Measurements from ENCODE around the gene NMNAT2. TPM values are rescaled to one million over a fixed set of nuclear protein-coding genes. Genes with fewer than 3 reads are reported as not detected.

Gene NMNAT2
- total and polyA plus RNA-seq, 2 of the 8 experiments (the other 6 are each of a cell fraction or from before 2014, with no cell fraction given), result 6.5 to 20.9 TPM

GRCh38 chr1:183226361-183226760 is 191.8 kb downstream of the NMNAT2 start:
- POLR2A ChIA-PET (ENCODE audit: partially characterized antibody), result no interaction called here
- no peak overlapping the region for H2BK5ac ChIP-seq (ENCODE audit: low read depth, low read length)
- H2AK5ac ChIP-seq (ENCODE audit: low read depth, low read length), result no peak overlapping the region
- no peak for TF ChIP-seq BCL11A (IDR thresholded peaks at IDR 0.05; ENCODE audit: low read depth in 2 of 2, low read length in 2 of 2)
- no peak for TF ChIP-seq TBP (IDR thresholded peaks at IDR 0.05; ENCODE audit: low read depth, low read length)
- TF ChIP-seq JUN (IDR thresholded peaks at IDR 0.05; ENCODE audit: low read depth, low read length), result no peak
- no peak for TF ChIP-seq TCF12 (IDR thresholded peaks at IDR 0.05; ENCODE audit: low read depth, low read length)
- no peak for TF ChIP-seq POU5F1 (IDR thresholded peaks at IDR 0.05; ENCODE audit: low read depth, low read length)
- TF ChIP-seq SRF (IDR thresholded peaks at IDR 0.05; ENCODE audit: low read depth, low read length), result no peak
- TF ChIP-seq EGR1 (IDR thresholded peaks at IDR 0.05; ENCODE audit: borderline replicate concordance, low read depth, low read length), result no peak
- no peak for TF ChIP-seq TAF7 (optimal IDR thresholded peaks at IDR 0.05; ENCODE audit: borderline replicate concordance, low read depth, low read length)
- no peak for TF ChIP-seq RNF2 (IDR thresholded peaks at IDR 0.05; ENCODE audit: borderline replicate concordance, low read depth, low read length, missing control alignments, poor library complexity, severe bottlenecking)
- no peak for TF ChIP-seq KDM1A (IDR thresholded peaks at IDR 0.05; ENCODE audit: borderline replicate concordance, low read length)
- CTCF ChIA-PET (ENCODE audit: partially characterized antibody), result interaction anchor here (1.3 to 8.9 kb wide), 6 partner anchors 9 to 264 kb away, joined by 4 to 86 read pairs (median 32); partner anchors contain the start of gene LAMC2
- H4K5ac ChIP-seq (ENCODE audit: insufficient read length, low read depth, low read length), result no peak overlapping the region
- no peaks in the 10 kb centered on the region for H4K20me1 ChIP-seq (replicated peaks in 1 of 2; ENCODE audit: control insufficient read depth in 1 of 2, insufficient read depth in 2 of 2, low read length in 2 of 2)
- peaks cover 0 to 11% (median 5%) of the 10 kb centered on the region in 4 experiments; a peak in 6 of 7 replicates for H3K4me1 ChIP-seq (replicated peaks in 1 of 4; ENCODE audit: control insufficient read depth in 3 of 4, insufficient read depth in 4 of 4, low read length in 3 of 4)
- no peak overlapping the region for H3K4me2 ChIP-seq (ENCODE audit: insufficient read depth in 1 of 2, low read depth in 2 of 2, low read length in 2 of 2)
- no peak overlapping the region for H3K14ac ChIP-seq (ENCODE audit: insufficient read length)
- H3K79me1 ChIP-seq (ENCODE audit: low read depth, low read length), result no peaks in the 10 kb centered on the region
- H2BK120ac ChIP-seq (replicated peaks; ENCODE audit: low read depth, low read length), result no peak overlapping the region
- no peak overlapping the region for H4K8ac ChIP-seq (ENCODE audit: extremely low read depth, insufficient read depth, low read length)
- no peak overlapping the region for H3K4ac ChIP-seq (replicated peaks; ENCODE audit: insufficient read length, low read depth, low read length)
- no peak overlapping the region for H3K27ac ChIP-seq (ENCODE audit: low read depth, low read length)
- no peaks in the 10 kb centered on the region for H3K9me3 ChIP-seq (ENCODE audit: insufficient read depth in 2 of 2, low read depth in 1 of 2, low read length in 1 of 2)
- no peaks in the 10 kb centered on the region for H3K27me3 ChIP-seq (replicated peaks in 1 of 4; ENCODE audit: control insufficient read depth in 3 of 4, extremely low read depth in 1 of 4, insufficient read depth in 3 of 4, low read length in 3 of 4)
- H3K18ac ChIP-seq (ENCODE audit: extremely low read depth, low read length), result no peak overlapping the region
- no peak overlapping the region for H4K91ac ChIP-seq (replicated peaks; ENCODE audit: insufficient read length, low read length)
- no peak overlapping the region for H3K9ac ChIP-seq (replicated peaks in 1 of 4; ENCODE audit: extremely low read depth in 1 of 4, low read depth in 3 of 4, low read length in 3 of 4)
- no peak overlapping the region for H3K56ac ChIP-seq (replicated peaks; ENCODE audit: insufficient read length, low read depth, low read length)
- H3K4me3 ChIP-seq (ENCODE audit: extremely low read depth in 1 of 4, insufficient read depth in 2 of 4, low read depth in 3 of 4, low read length in 4 of 4), result no peak overlapping the region
- H3K23me2 ChIP-seq (ENCODE audit: low read depth, low read length), result no peaks in the 10 kb centered on the region
- DNase-seq (ENCODE audit: low read depth in 1 of 2, low spot score in 2 of 2) (no peak), FAIRE-seq (no peak)
- no peak overlapping the region for H2BK20ac ChIP-seq (ENCODE audit: low read length)
- no peaks in the 10 kb centered on the region for H3K79me2 ChIP-seq (ENCODE audit: control insufficient read depth in 1 of 2, insufficient read depth in 2 of 2, low read length in 2 of 2)
- H2BK15ac ChIP-seq (ENCODE audit: low read length), result no peak overlapping the region
- no peak overlapping the region for H3K23ac ChIP-seq (ENCODE audit: insufficient read length)
- no peak overlapping the region for H2AFZ ChIP-seq (ENCODE audit: low read length)
- no peaks in the 10 kb centered on the region for H3K36me3 ChIP-seq (ENCODE audit: control insufficient read depth in 2 of 4, insufficient read depth in 4 of 4, low read length in 3 of 4)
- 89% methylated on average over 4 of the region's 4 CpGs; no CpG with 5 or more reads in 1 of the 2 experiments for WGBS, 2 experiments (ENCODE audit: extremely low coverage in 1 of 2, insufficient coverage in 1 of 2, insufficient read length in 1 of 2, insufficient replicate concordance in 2 of 2, low coverage in 1 of 2, low lambda C conversion rate in 2 of 2, missing lambda C conversion rate in 1 of 2)
- H2BK12ac ChIP-seq (ENCODE audit: low read depth, low read length), result no peak overlapping the region
